NCI-H2081 treated with DMSO at 0.1 percent for 48 hours (cell line): ENCODE data around the gene ZNF546.
A peak's percentile ranks its signal among the peaks of the same experiment; 100 is the strongest.
"Not testable (repeated sequence)": the region's sequence is repeated elsewhere in the genome, so short reads cannot be mapped to it uniquely, and the experiment has no call there.

Source experiments
- DNase-seq: peaks from one replicate; lab custom pipeline; 2025; lab: John Stamatoyannopoulos, UW

ZNF546 gene

GRCh38 chr19:39996811-39997637, at the start of gene ZNF546:
Gene ZNF546, plus strand, starts transcription at chr19:39997060. Its CDS starts 1,267 bp downstream, at chr19:39998327.
- DNase-seq = peak; percentile 60

GRCh38 chr19:39949026-39949747, 47.7 kb upstream of the ZNF546 start:
- no peak for DNase-seq

GRCh38 chr19:39951065-39951650, 45.7 kb upstream of the ZNF546 start:
- DNase-seq = no peak

GRCh38 chr19:39951686-39952085, 45.2 kb upstream of the ZNF546 start:
- DNase-seq = no peak

GRCh38 chr19:39953915-39954314, 42.9 kb upstream of the ZNF546 start:
- DNase-seq = no peak

- DNase-seq = not testable (repeated sequence)
Observed at GRCh38 chr19:39957886-39958285, 39.0 kb upstream of the ZNF546 start.

- DNase-seq = not testable (repeated sequence)
Observed at GRCh38 chr19:39958942-39959341, 37.9 kb upstream of the ZNF546 start.

- DNase-seq = not testable (repeated sequence)
Observed at GRCh38 chr19:39959407-39959806, 37.5 kb upstream of the ZNF546 start.

- DNase-seq = no peak
Observed at GRCh38 chr19:39963898-39964297, 33.0 kb upstream of the ZNF546 start.

GRCh38 chr19:39966617-39967016, 30.2 kb upstream of the ZNF546 start:
- no peak for DNase-seq

GRCh38 chr19:39967561-39967960, 29.3 kb upstream of the ZNF546 start:
- DNase-seq = no peak

GRCh38 chr19:39968789-39969188, 28.1 kb upstream of the ZNF546 start:
- no peak for DNase-seq

GRCh38 chr19:39969266-39969665, 27.6 kb upstream of the ZNF546 start:
- no peak for DNase-seq

GRCh38 chr19:39969681-39970424, 27.0 kb upstream of the ZNF546 start:
- no peak for DNase-seq

GRCh38 chr19:39970425-39970674, 26.5 kb upstream of the ZNF546 start:
- no peak for DNase-seq

GRCh38 chr19:39970675-39971379, 26.0 kb upstream of the ZNF546 start, which contains the start of gene PSMC4:
Gene PSMC4, plus strand, starts transcription at chr19:39971165. Its CDS starts 38 bp downstream, at chr19:39971203.
- DNase-seq = peak; percentile 90

GRCh38 chr19:39971380-39972035, 25.4 kb upstream of the ZNF546 start:
- no peak for DNase-seq

- no peak for DNase-seq
Observed at GRCh38 chr19:39974377-39975155, 22.3 kb upstream of the ZNF546 start.

- no peak for DNase-seq
Observed at GRCh38 chr19:39982883-39983282, 14.0 kb upstream of the ZNF546 start.

GRCh38 chr19:39983695-39984300, 13.1 kb upstream of the ZNF546 start:
- no peak for DNase-seq
